NCI-H1930 (cell line): ENCODE results near the gene SH3BP2.
A peak's percentile ranks its signal among the peaks of the same experiment; 100 is the strongest.

Experiments used
- DNase-seq, 2 experiments: peaks; one replicate each; lab custom pipeline; 2025; lab: John Stamatoyannopoulos, UW

The SH3BP2 gene

GRCh38 chr4:2832981-2833670 is 40.2 kb downstream of the SH3BP2 start:
- no peak for DNase-seq

DNA sequence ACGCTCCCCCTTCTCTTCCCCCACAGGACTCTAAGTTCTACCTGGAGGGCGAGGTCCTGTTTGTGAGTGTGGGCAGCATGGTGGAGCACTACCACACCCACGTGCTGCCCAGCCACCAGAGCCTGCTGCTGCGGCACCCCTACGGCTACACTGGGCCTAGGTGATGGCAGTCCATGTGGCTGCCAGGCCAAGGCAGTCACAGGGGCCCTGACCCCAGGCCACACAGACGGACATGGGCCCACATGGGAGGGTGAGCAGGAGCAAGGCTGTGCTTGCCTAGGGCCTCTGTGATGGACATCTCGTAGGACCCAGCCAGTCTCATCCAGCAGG is 40.8 kb downstream of the SH3BP2 start:
- DNase-seq, result no peak

GRCh38 chr4:2834001-2834921 is 41.4 kb downstream of the SH3BP2 start:
- DNase-seq, result no peak

GRCh38 chr4:2835978-2836377 is 43.1 kb downstream of the SH3BP2 start:
- DNase-seq, result no peak

DNA sequence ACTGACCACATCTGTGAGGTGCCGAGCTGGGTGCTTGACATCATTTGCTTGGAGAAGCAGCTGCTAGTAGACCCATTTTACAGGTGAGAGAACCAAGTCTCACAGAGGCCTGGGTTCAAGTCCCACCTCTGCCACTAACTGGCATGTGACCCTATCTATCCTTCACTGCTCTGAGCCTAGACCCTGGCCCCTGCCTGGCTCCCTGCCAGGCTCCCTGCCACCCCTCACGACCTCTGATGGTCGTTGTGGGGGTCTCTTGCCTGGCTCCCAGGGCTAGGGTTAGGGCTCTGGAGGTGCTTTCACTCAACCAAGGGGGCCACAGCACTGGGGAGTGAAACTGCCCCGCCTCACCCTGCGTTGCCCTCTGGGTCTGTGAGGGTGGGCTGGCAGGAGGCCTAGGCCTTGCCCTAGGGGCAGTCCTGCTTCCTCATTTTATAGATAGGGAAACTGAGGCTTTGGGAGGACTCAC is 43.5 kb downstream of the SH3BP2 start:
- no peak for DNase-seq

DNA sequence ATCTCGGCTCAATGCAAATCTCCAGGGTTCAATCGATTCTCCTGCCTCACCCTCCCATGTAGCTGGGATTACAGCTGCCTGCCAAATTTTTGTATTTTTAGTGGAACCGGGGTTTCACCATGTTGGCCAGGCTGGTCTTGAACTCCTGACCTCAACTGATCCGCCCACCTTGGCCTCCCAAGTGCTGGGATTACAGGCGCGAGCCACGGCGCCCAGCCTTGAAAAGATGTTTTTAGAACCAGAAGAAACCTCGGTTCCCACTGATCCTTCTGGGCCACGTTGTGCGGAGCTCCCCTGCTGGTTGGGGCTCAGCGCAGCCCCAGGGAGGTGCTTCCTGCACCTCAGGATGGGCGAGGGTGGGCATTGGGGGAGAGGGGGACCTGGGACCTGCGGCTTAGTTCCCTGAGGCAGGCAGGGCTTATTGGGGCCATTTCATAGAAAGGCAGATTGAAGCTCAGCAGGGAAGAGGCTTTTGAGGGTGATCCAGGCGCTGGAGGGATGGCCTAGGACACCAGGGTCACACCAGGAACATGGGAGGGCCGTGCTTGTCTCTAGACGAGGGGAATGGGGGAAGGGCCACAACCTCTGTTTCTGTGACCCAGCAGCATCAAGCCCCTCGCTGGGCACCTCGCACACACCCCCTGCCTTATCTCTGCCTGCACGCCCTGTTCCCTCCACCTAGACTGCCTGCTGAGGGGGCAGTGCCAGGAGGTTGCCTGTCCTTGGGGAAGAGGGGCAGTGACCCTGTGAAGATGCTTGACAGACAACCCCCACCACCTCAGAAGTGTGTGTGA is 44.4 kb downstream of the SH3BP2 start:
- no peak for DNase-seq

DNA sequence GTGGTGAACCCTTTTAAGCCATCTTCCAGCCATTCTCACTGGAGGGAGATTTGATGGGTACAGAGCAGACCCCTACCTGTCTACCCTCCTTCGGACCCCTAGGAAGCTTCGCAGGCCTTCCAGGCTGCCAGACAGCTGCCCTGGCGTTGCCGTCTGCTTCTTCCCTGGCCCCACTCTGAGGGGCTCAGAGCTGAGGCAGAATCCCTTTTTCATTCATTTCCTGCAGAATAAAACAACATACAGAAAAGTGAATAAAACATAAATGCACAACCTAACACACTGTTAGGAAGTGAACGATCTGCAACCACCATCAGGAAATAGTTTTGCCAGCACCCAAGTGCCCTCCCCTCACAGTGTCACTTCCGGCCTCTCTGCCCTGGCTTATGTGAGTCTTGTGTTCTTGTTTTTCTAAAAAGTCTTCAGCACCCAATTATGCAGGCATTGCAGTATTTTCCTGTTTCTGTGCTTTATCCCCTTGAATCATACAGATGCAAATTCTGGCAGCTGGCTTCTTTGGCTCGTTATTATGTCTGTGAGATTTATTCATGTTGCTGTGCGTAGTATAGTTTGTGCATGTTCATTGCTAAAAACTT is 45.1 kb downstream of the SH3BP2 start:
- no peak for DNase-seq

DNA sequence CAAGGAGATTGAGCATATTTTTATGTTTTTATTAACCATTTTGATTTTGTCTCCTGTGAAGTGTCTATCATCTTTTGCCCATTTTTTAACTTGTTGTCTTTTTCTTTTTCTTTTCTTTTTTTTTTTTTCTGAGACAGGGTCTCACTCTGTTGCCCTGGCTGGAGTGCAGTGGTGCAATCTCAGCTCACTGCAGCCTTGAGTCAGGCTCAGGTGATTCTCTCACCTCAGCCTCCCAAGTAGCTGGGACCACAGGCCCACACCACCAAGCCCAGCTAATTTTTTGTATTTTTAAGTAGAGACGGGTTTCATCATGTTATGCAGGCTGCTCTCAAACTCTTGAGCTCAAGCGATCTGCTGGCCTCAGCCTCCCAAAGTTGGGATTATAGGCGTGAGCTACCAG is 46.2 kb downstream of the SH3BP2 start:
- no peak for DNase-seq

- DNase-seq, result no peak
Measured at GRCh38 chr4:2842687-2843262, 49.9 kb downstream of the SH3BP2 start.

- DNase-seq, result peak; percentile 68 to 89
Measured at GRCh38 chr4:2843263-2843940, 50.5 kb downstream of the SH3BP2 start, which contains the start of gene ADD1. ADD1 (plus strand) TSS chr4:2843844; CDS start chr4:2875916, 32,072 bp downstream.

DNA sequence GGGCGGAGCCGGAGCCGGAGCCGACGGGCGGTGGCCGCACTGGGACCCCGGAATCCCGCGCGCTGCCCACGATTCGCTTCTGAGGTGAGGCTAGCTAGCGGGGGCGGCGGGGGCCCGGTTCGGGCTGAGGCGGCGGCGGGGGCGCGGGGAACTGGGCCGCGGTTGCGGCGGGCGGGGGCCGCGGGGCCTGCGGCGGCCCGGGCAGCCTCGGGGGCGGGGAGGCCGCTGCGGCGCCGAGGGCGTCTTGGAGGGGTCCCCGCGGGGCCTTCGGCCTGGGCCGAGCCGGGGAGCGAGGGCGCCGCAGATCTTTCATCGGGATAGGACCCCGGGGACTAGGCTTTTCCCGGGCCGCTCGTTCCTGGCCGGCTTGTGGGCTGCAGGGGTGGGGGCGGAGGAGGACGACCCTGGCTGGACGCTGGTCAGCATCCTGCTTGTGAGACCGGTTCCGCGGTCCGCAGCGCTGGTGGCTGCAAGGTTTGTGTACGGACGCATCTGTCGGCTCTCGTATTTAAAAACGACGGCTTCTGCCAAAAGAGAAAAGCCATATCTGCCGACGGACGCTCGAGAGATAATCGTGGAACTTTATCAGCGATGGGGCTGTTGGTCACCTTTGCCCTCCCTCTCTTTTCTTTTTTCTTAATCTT is 51.2 kb downstream of the SH3BP2 start:
- no peak for DNase-seq

DNA sequence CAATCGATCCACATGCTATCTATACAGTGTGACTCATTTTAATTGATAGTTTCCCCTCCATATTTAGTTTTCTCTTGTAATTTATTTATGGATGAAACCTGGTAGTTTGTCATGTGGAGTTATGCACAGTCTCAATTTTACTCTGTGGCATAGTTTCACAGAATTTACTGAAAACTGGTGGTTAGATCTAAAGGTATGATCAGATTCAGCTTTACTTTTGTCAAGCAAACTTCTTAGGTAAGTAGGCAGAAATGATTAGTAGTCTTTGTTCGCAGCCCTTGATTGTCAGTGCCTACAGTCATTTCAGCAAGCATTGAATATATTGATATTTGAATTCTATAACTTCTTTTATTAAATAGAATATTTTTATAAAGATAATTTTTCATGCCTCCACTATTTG is 53.3 kb downstream of the SH3BP2 start:
- DNase-seq, result no peak

DNA sequence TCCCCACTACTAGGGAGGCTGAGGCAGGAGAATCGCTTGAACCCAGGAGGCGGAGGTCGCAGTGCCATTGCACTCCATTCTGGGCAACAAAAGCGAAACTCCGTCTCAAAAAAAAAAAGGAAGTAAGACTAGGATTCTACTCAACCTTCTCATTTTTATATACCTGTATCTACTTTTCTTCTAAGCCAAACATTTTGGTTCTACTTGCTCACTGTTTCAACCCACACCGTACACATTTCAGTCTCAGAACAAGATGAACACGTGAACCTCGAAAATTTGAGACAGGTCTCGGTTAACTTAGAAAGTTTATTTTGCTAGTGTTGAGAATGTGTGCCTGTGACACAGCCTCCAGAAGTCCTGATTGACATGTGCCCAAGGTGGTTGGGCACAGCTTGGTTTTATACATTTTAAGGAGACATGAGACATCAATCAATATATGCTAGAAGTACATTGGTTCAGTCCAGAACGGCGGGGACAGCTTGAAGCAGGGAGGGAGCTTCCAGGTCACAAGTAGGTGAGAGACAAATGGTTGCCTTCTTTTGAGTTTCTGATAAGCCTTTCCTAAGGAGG is 54.5 kb downstream of the SH3BP2 start:
- no peak for DNase-seq

DNA sequence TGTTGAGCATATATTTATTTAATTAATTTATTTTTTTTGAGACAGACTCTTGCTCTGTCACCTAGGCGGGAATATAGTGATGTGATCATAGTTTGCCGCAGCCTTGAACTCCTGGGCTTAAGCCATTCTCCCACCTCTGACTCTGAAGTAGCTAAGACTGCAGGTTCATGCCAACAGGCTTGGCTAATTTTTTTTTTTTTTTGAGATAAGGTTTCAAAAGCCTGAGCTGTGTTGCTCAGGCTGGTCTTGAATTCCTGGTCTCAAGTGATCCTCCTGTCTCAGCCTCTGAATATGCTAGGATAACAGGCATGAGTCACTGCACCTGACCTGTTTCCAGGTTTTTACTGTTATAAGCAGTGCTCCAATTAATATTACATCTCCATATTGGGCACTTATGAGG is 55.6 kb downstream of the SH3BP2 start:
- DNase-seq, result no peak

- DNase-seq, result no peak
Measured at GRCh38 chr4:2849267-2850152, 56.6 kb downstream of the SH3BP2 start.

DNA sequence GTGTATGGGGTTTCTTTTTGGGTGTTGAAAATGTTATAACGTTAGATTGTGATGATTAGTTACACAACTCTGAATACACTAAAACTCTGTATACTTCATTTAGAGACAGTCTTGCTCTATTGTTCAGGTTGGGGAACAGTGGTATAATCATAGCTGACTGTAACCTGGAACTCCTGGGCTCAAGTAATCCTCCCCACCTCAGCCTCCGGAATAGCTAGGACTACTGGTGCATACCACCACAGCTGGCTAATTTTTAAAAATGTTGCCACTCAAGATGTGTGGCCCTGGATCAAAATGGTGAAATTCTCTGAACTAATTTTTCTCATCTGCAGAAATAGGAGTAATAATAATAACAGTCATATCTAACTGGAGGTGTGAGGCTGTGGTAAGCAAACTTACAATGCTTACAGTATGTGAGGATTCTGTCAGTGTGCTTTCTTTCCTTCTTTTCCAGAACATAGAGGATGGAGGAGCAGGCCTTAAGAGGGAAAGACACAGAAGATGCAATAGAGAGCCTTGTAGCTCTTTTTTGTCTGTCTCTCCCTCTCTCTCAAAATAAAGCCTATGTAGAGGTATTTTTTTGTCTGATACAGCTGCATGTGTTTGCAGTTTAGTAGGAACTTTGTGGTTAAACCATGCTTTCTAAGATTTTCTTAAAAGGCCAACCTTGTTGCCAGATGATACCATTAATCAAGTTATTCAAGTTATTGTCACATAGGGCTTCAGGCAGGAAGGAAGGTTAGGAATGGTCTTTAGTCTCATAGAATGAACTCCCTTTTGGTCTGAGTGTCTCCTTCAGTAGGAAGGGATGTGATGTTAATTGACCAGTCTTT is 58.3 kb downstream of the SH3BP2 start:
- no peak for DNase-seq

GRCh38 chr4:2852481-2852921 is 59.6 kb downstream of the SH3BP2 start:
- DNase-seq, result no peak

DNA sequence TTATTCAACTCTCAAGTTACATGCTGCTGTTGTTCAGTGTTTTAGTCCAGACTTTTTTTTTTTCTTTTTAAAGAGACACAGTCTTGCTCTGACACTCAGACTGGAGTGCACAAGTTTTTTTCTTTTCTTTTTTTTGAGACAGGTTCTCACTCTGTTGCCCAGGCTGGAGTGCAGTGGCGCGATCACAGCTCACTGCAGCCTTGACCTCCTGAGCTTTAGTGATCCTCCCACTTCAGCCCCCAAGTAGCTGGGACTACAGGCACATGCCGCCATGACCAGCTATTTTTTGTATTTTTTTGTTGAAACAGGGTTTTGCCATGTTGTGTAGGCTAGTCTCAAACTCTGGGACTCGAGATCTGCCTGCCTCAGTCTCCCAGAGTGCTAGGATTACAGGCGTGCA is 62.7 kb downstream of the SH3BP2 start:
- no peak for DNase-seq
